ENCODE results near the gene DCTN4.

DCTN4 gene

GRCh38 chr5:150662731-150663516 is 95.9 kb downstream of the DCTN4 start:
- no peak for FAIRE-seq

DNA sequence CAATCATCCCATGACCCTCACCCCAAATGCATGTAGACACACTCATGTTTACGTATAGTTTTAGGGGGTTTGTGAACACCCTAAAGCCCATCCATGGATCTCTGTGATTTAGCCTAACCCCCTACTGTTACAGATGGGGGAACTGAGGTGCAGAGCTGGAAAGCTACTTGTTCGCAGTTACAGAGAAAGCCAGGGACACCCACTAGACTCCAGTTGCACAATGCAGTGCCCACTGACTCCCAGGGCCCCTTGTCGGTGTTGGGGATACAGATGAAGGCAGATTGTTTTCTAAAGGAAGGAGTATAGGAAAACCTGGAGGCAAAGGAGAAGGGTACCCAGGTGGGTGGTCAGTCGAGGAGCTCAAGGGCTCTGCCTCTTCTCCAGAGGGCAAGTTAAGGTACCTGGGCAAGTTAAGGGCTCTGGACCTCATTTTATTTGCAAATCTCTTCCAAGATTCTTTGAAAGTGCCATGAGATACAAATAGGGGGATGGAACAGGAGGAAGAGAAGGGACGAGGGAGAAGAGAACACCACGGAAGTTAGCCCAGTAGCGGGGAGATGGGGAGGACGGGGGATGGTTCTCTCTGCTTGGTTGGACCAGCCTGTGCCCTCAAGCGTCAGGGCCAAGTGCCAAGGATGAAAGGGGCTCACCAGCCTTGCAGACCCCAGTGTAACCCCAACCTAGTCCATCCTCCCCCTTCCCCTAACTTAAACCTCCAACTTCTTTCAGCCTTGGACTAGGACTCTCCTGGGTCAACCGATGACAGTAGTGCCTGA is 96.8 kb downstream of the DCTN4 start:
- FAIRE-seq: no peak

DNA sequence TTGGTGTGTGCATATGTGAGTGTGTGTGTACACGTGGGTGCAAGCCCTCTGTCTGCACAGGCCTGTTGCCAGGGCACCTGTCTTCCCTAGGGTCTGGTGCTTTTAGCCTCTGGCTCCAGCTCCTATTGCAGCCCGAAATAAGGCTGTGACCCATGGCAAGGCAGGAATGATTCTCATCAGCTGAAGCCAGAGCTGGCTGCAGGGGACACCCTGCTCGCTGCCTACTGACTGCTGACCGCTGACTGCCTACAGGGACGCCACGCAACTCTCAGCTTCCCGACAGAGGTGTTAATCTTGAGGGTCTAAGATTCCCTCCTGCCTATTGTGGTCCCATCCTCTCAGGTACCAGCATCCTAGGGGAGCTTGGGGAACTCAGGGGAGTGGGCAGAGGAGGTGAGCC is 97.7 kb downstream of the DCTN4 start, which contains the start of gene MYOZ3:
MYOZ3 (plus strand) TSS at position 166 of the 400 bp plus-strand sequence. CDS start 1,691 bp downstream, outside the sequence.
- FAIRE-seq: no peak

DNA sequence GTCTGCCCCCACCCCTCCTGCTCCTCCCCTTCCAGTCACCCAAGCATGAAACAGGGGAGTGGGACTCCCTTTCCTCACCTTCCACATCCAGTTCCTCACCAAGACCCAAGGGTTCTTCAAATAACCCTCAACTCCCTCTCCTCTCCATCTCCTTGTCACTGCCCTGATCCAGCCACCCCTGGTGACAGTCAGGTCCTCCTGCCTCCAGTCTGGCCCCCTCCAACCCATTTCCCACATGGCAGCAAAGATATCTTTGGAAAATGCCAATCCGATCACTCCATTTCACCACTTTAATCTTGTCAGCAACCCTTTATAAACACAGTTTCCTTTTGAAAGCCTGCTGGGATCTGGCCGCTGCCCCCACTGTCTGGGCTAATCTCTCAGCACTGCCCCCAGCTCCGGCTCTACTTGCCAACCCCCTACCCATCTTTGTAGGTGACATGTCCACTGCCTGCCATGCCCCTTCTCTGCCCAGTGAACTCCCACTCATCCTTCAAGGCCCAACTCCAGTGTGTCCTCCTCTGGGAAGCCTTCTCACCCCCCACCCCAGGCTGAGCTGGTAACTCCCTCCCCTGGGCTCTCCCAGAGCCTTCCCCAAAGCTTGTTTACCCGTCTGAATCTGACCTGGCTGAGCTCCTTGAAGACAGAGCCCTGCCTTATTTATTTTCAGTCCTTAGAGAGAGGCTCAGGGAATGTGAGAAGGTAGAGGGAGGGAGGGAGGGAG is 98.5 kb downstream of the DCTN4 start:
- FAIRE-seq: no peak

DNA sequence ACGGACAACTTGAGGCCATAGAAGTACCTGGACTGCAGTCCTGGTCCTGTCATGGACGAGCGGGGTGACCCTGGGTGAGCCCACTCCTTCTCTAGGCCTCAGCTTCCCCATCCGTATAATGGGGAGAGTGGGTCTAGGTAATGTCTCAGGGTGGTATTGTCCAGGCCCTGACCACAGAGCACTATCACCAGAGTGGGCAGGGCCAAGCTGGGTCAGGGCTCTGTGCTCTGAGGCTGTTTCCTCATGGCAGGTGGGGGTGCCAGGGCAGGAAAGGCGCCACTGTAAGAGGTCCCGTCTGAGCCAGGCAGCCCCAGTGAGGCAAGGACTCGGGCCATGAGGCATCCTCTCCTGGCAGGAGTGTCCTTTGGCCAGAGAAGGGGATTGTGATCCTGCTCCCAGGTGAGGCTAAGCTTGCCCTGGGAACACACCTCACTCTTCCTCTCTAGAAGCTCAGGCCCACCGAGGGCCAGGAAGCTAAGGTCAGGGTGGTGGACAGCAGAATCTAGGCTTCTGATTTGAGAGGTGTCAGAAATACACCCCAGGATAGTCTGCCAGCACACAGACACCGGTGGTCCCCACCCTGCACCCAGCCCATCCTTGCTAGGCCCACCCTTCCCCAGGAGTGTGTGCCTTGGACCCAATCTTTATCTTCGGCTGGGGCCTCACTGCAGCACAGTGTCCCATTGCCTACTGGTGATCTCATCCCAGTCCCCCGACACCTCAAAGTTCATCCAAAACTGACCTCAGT is 99.3 kb downstream of the DCTN4 start:
- FAIRE-seq: no peak

- no peak for FAIRE-seq
Observed at GRCh38 chr5:150658699-150659265, 100.0 kb downstream of the DCTN4 start.
